ENCODE data around the gene GASK1A.

The GASK1A gene

DNA sequence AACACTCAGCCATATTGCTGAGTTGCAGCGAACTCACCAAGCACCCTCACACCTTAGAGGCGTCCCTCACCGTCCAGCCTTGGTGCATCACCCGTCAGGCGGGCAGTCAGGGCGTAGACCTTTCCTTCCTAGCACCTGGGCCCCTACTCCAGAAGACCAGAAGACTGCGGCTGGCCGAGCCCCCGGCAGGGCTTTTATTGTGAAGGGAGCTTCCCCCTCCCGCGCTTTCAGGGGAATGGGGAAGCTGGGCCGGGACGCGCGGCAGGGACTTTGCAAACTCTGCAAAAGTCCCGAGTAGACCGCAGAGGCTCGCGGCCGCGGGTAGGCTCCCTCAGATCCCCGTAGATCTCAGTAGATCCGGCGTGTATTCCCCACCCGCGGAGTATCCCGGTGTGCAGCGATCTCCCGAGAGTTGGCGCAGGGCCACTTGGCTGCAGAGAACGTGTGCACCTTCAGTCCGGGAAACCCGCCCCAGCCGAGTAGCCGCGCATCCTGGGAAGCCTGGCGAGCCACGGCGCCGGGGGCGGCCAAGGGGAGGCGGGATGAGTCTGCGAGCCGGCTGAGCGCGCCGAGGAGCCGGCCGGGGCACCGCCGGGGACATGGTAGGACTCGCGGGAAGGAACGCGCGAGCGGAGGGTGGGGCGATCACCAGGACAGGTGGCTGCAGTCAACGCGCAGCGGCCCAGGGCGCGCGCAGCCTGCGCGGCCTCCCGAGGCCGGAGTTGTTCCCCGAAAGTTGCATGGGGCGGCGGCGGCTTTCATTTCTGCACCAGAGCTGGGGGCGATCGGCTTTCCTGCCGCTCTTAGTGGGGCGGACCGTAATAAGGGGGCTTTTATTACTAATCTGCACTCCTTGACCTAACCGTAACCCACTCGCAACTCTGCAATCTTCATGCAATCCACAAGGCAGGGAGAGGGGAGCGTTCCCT, at the start of gene GASK1A:
TSS of gene GASK1A (plus strand) at position 268 of the 929 bp plus-strand sequence. CDS start at position 600, 332 bp downstream.
- peak; percentile 67 for ATAC-seq
- H3K9me3 Mint-ChIP-seq: peaks cover 3% of the 10 kb centered on the region
- peak within 1 kb of the TSS; percentile 55 for H3K4me3 Mint-ChIP-seq
- peaks cover 7% of the 10 kb centered on the region for H3K4me1 Mint-ChIP-seq
- no peak for DNase-seq (ENCODE audit: low spot score in 2 of 2)
- no peaks in the 10 kb centered on the region for H3K36me3 Mint-ChIP-seq
- H3K27ac Mint-ChIP-seq: no peak within 1 kb of the TSS

DNA sequence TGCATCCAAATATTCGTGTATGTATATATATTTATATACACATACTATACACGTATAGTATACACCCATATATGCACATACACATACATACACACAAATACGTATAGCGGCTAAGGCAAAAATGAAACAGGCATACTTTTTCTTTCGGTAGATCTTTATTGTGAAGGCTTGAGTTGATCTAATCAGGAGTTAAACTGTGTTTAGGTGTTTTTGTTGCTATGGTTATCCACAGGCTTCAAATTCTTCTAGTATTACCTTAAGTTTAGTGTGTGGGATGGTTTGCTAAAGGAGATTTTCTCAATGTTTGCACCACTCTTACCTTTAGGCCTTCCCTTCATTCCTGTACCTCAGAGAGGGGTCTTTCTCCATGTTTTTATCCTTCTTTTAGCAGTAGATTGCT, 45.0 kb upstream of the GASK1A start:
- ATAC-seq (no peak), DNase-seq (ENCODE audit: low spot score in 2 of 2) (no peak)
- Mint-ChIP-seq H3K27ac (no peak overlapping the region), H3K4me1 (peaks cover 8% of the 10 kb centered on the region), H3K9me3 (no peaks in the 10 kb centered on the region), H3K36me3 (no peaks in the 10 kb centered on the region), H3K4me3 (no peak overlapping the region)

DNA sequence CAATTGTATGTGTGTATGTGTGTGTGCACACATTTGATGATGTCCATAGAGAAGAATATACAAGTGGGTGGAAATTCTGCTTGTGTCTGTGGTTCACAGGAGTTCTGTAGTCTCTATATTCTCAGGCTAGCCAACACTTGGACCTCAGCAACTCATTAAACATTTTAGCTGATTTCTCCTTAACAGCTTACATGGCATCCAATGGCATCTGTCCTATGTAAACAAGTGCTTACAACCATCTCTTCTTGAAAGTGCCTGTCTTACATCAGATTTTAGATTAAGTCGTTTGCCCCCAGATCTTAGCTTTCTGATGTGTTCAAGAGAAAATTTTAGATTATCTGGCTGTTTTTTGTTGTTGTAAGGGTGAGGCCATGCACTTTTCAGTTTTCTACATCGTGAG, 44.2 kb upstream of the GASK1A start:
- Mint-ChIP-seq H3K4me1 (peaks cover 8% of the 10 kb centered on the region), H3K4me3 (no peak overlapping the region), H3K36me3 (no peaks in the 10 kb centered on the region), H3K9me3 (no peaks in the 10 kb centered on the region), H3K27ac (no peak overlapping the region)
- ATAC-seq (no peak), DNase-seq (ENCODE audit: low spot score in 2 of 2) (no peak)

DNA sequence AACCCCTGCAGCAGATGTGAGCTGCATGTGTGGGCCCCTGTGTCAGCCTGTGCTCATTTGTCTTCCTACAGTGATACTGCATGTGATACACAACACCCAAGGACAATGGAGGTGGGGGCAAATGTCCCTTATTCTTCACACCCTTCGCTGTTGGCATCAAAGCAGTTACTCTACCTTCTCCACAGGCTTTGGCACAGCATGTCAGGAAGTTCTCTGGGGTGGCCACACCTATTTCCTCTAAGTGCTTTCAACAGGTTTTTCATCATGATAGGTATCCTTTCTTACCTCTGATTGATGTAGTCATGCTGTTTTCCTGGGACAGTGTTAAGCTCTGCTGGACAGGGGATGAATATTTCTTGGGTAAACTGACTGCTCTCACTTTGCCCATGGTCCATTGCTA, 43.6 kb upstream of the GASK1A start:
- H3K9me3 Mint-ChIP-seq: no peaks in the 10 kb centered on the region
- H3K4me3 Mint-ChIP-seq: no peak overlapping the region
- H3K27ac Mint-ChIP-seq: no peak overlapping the region

DNA sequence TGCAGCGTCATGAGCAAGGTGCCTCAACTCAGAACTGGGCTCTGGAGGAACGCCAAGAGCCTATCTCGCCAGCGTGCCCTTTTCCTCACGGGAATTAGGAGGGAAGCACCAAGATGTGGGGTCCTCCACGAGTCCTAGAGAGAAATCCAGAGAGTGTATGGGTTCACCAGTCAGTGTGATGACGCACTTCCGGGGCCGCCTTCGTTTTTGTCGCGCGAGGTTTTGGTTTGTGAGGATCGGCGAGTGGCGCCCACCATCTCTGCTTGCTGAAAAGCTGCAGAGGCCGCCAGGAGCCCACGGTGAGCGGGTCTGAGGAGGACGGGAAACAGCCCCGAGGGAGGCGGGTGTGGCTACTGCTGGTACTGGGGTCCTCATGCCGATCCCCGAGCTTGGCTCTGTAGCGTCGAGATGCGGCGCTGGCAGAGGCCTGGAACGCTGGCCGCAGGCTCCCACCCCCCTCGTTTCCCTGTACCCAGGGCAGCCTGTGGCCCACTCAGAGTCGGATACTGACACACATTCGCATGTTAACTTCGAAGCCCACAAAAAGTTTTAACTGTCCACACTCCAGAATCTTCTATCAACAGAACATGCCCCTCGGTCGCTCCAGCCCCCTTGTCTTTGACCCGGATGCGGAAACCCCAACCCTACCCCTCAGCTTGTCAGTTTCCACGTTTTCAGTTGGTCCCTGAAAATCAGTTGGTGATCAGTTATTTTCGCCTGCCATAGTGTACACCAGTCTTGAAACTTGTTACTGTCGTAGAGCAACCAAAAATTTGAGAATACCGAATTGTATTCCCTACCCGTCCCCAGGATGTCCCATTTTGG, 42.7 kb upstream of the GASK1A start:
- DNase-seq (ENCODE audit: low spot score in 2 of 2) (no peak), ATAC-seq (no peak)
- Mint-ChIP-seq H3K4me1 (peaks cover 8% of the 10 kb centered on the region), H3K4me3 (no peak overlapping the region), H3K36me3 (no peaks in the 10 kb centered on the region), H3K27ac (no peak overlapping the region), H3K9me3 (no peaks in the 10 kb centered on the region)

More for the DNA sequence above, 43.6 kb upstream of the GASK1A start:
- H3K36me3 Mint-ChIP-seq: no peaks in the 10 kb centered on the region
- ATAC-seq (no peak), DNase-seq (ENCODE audit: low spot score in 2 of 2) (no peak)
- H3K4me1 Mint-ChIP-seq: peaks cover 8% of the 10 kb centered on the region

DNA sequence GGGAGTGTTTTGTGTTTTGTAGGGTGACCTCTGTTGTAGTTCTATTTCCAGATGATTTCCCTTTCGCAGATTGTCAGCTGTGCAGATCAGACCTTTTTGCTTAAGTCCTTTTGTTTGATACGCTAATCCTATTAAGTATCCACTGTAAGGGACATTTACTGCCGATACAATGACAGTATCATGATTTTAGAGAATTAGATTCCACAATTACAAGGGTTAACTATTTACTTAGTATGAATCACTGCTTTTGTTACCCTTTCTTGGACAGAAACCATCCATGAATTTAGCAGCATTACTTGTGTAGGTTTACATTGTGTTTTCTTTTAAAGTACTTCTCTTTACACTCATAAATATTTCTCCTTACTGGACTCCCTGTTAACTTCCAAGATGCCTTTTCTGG, 41.8 kb upstream of the GASK1A start:
- DNase-seq (ENCODE audit: low spot score in 2 of 2): no peak
- H3K9me3 Mint-ChIP-seq: no peaks in the 10 kb centered on the region
- H3K36me3 Mint-ChIP-seq: no peaks in the 10 kb centered on the region
- H3K4me1 Mint-ChIP-seq: peaks cover 8% of the 10 kb centered on the region
- no peak overlapping the region for H3K4me3 Mint-ChIP-seq
- no peak overlapping the region for H3K27ac Mint-ChIP-seq
- ATAC-seq: no peak

DNA sequence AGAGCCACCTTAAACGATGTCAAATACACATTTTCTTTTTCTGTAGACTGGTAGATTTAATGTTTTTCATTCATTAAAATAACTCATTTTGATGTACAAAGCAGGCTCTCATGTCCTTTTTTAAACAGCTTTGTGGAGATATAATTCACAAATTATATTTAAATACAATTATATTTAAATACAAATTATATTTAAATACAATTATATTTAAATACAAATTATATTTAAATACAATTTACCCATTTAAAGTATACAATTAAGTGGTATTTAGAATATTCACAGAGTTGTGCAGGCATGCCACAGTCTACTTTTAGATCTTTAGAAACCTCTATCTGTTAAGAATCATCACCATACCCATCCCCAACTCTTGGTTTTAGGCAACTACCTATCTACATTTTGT, 36.4 kb upstream of the GASK1A start:
- ATAC-seq: no peak
- Mint-ChIP-seq H3K27ac (no peak overlapping the region), H3K9me3 (no peaks in the 10 kb centered on the region), H3K36me3 (no peaks in the 10 kb centered on the region), H3K4me1 (peaks cover 7% of the 10 kb centered on the region), H3K4me3 (no peak overlapping the region)
- no peak for DNase-seq (ENCODE audit: low spot score in 2 of 2)

DNA sequence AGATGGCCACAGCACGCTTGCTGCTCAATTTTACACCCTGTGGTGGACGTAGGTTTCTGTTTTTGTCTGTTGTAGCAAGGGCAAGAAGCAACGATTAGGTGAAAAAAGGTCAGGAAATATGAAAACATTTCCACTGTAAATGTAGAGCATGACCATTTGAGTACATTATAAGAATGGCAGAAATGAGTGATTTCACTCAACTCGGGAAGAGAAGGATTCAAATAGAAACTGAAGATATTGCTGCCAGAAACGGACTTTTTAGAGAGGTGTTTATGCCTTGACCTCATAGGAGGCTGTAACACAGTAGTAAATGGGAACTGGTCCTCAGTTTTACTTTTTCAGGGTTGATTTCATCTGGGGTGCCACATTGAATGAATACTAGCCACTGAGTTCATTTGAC, 33.1 kb upstream of the GASK1A start:
- ATAC-seq (peak; percentile 83), DNase-seq (ENCODE audit: low spot score in 2 of 2) (no peak)
- peak overlapping the region; percentile 30 for H3K27ac Mint-ChIP-seq
- no peaks in the 10 kb centered on the region for H3K36me3 Mint-ChIP-seq
- H3K9me3 Mint-ChIP-seq: no peaks in the 10 kb centered on the region
- H3K4me3 Mint-ChIP-seq: no peak overlapping the region
- H3K4me1 Mint-ChIP-seq: peaks cover 7% of the 10 kb centered on the region

DNA sequence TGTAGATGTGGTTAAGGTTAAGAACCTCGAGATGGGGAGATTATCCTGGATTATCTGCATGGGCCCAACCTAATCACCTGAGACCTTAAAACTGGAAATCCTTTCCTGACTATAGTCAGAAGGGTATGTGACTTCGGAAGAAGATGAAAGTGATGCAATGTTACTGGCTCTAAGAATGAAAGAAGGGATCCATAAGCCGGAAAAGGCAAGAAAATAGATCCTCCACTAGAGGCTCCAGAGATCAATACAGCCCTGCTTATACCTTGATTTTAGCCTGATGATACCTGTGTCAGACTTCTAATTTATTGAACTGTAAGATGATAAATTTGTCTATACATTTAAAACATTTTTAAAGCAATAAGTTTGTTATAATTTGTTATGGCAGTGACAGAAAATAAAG, 21.5 kb upstream of the GASK1A start:
- H3K4me1 Mint-ChIP-seq: peaks cover 5% of the 10 kb centered on the region

DNA sequence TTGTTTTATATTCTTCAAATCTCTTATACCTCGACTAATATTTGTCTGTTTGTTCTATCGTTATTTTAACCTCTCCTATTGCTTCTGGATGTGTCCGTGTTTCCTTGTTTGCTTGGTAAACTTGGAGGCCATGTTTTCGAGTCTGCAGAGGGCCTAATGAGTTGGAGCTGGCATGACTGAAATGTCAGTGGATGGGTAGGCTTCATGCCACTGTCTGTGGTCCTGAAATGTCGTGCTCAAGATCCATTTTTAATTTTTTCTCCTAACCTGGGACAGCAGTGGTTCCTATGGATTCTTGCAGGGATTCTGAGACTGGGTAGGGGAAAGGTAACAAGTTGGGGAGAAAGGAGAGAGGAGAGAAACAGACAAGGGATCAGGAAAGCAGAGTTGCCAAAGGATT, 18.8 kb upstream of the GASK1A start:
- no peak for ATAC-seq
- Mint-ChIP-seq H3K4me3 (no peak overlapping the region), H3K4me1 (peaks cover 5% of the 10 kb centered on the region), H3K27ac (no peak overlapping the region), H3K36me3 (no peaks in the 10 kb centered on the region), H3K9me3 (no peaks in the 10 kb centered on the region)
- no peak for DNase-seq (ENCODE audit: low spot score in 2 of 2)

More for the DNA sequence above, 21.5 kb upstream of the GASK1A start:
- DNase-seq (ENCODE audit: low spot score in 2 of 2): no peak
- H3K4me3 Mint-ChIP-seq: no peak overlapping the region
- no peaks in the 10 kb centered on the region for H3K9me3 Mint-ChIP-seq
- H3K36me3 Mint-ChIP-seq: no peaks in the 10 kb centered on the region
- no peak overlapping the region for H3K27ac Mint-ChIP-seq
- ATAC-seq: no peak

DNA sequence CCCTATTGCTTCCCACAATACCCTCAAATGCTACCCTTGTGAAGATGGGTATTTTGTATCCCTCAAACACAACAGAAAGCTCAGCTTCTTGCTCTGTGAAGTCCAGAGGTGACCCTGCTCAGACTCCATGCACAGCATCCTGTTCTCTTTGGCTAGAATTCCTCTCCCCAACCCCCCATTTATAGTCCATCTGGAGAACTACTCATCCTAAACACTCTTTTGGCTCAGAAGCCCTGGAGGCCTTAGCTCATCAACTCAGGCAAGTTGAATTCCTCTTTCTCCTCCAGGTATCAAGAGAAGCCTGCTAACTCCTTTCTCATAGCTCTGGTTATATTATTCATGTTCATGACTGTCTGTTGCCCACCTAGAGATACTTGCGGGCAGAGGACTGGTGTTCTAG, 18.3 kb upstream of the GASK1A start:
- Mint-ChIP-seq H3K4me1 (peaks cover 5% of the 10 kb centered on the region), H3K4me3 (no peak overlapping the region), H3K36me3 (no peaks in the 10 kb centered on the region), H3K9me3 (no peaks in the 10 kb centered on the region), H3K27ac (no peak overlapping the region)
- DNase-seq (ENCODE audit: low spot score in 2 of 2): no peak
- no peak for ATAC-seq

DNA sequence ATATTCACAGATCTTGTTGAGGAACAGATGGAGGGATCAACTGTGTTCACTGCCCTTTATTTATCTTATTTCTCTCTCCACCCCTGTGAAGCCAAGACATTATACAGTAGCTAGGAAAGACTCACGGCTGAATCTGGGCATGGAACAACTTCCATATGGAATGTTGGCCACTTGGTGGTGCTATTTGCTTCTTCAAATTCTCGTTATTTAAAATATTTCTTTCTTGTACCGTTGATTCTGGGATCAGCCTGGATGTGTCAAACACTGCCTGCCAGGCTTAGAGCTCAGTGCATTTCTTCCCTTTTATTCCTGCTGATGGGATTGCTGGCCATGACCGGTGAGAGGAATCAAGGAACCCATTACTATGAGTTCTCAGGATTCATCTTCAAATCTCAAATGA, 17.5 kb upstream of the GASK1A start:
- no peaks in the 10 kb centered on the region for H3K36me3 Mint-ChIP-seq
- no peak overlapping the region for H3K27ac Mint-ChIP-seq
- no peak for DNase-seq (ENCODE audit: low spot score in 2 of 2)
- H3K4me3 Mint-ChIP-seq: no peak overlapping the region
- peaks cover 5% of the 10 kb centered on the region for H3K4me1 Mint-ChIP-seq
- ATAC-seq: no peak
- no peaks in the 10 kb centered on the region for H3K9me3 Mint-ChIP-seq

DNA sequence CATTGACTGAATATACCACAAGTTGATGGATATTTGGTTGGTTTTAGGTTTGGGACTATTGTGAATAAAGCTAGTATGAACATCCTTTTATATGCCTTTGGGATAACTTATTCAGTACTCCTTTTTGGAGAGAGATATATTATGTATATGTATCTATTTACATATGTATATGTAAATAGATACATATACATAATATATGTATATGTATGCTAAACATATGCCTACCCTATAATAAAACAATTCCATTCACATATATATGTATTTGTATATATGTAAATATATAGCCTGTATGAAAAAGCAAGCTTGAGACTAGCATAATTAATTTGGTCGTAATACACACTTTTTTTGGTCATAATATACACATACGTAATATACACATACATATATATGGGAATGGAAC, 15.8 kb upstream of the GASK1A start:
- no peak overlapping the region for H3K4me3 Mint-ChIP-seq
- H3K36me3 Mint-ChIP-seq: no peaks in the 10 kb centered on the region
- H3K4me1 Mint-ChIP-seq: peaks cover 5% of the 10 kb centered on the region
- DNase-seq (ENCODE audit: low spot score in 2 of 2) (no peak), ATAC-seq (no peak)
- H3K9me3 Mint-ChIP-seq: no peaks in the 10 kb centered on the region
- H3K27ac Mint-ChIP-seq: no peak overlapping the region

DNA sequence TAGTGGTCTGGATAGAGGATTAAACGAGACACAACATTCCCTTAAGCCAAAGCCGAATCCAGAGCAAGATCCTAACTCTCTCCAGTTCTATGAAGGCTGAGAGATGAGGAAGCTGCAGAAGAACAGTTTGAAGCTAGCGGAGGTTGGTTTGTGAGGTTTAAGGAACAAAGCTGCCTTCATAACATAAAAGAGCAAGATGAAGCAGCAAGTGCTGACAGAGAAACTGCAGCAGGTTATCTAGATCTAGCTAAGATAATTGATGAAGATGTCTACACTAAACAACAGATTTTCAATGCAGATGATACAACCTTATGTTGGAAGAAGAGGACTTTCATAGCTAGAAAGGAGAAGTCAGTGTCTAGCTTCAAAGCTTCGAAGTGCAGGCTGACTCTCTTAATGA, 14.8 kb upstream of the GASK1A start:
- H3K9me3 Mint-ChIP-seq: no peaks in the 10 kb centered on the region
- no peak overlapping the region for H3K4me3 Mint-ChIP-seq
- no peak for DNase-seq (ENCODE audit: low spot score in 2 of 2)
- no peak for ATAC-seq
- H3K36me3 Mint-ChIP-seq: no peaks in the 10 kb centered on the region
- no peak overlapping the region for H3K27ac Mint-ChIP-seq
- H3K4me1 Mint-ChIP-seq: peaks cover 5% of the 10 kb centered on the region

DNA sequence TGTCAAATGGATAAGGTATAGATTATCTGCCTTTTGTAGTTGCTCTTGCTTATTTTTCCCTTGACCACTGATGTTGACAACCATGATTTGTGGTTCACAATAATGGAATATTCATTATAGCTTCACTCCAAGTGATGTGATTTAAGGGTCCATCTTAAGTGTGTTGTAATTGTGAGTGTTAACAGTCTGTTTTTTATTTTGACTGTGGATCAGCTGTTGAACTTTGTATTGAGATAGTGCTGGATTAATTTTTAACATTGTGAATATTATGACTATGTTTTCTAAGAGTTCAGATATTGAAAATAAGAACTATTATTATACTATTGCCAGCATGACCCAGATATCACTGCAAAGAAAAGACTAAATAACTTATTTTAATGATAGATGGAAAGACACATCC, 8.6 kb upstream of the GASK1A start:
- Mint-ChIP-seq H3K4me3 (no peak overlapping the region), H3K27ac (no peak overlapping the region), H3K36me3 (no peaks in the 10 kb centered on the region), H3K9me3 (peaks cover 7% of the 10 kb centered on the region), H3K4me1 (no peaks in the 10 kb centered on the region)
- ATAC-seq (no peak), DNase-seq (ENCODE audit: low spot score in 2 of 2) (no peak)

Measured in stimulated activated effector memory CD8-positive, alpha-beta T cell treated with anti-CD3 and anti-CD28 coated beads, Interleukin-12 subunit alpha, Interleukin-12 subunit beta, amount 100 ng/mL, for 72 hours (primary cell).